OCI-LY1 (cell line): Measurements from ENCODE around the gene ADCY7.

Source experiments
- EZH2 ChIP-seq: fragments of 200-600 bp; sonication (generic), shearing (Covaris generic); IDR thresholded peaks from 2 replicates; pipeline ENCODE4 v1.8.0; 2017; ENCODE audit warnings: borderline replicate concordance, mixed run types, mild to moderate bottlenecking, antibody characterized with exemption, low read length, moderate library complexity, mixed read lengths
- TF ChIP-seq, protein P1 (sequence below): fragments of 200-600 bp; sonication (generic), shearing (Covaris generic); IDR thresholded peaks from 2 replicates; pipeline ENCODE4 v1.5.1; 2017; ENCODE audit warnings: mild to moderate bottlenecking, antibody characterized with exemption, low read length, moderate library complexity, mixed read lengths

DNA sequence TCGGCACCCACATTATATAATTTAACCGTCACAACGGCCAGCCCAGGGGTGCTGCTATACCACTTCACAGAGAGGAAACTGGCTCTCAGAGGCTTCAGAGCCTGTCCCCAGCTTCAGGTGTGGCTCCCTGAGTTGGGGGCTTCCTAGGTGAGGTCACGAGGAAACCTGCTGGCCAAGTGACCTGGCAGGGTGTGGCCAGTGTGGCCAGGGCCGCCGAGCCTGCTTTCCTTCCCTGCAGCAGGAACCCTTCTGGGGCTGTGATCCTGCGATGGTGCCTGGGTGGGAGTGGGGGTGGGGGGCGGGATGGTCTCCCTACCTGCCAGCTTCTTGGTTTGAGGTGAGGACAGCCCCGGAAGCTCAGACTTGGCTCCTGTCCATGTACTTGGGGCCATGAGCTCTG, 39.9 kb downstream of the ADCY7 start:
- TF ChIP-seq, protein P1, sequence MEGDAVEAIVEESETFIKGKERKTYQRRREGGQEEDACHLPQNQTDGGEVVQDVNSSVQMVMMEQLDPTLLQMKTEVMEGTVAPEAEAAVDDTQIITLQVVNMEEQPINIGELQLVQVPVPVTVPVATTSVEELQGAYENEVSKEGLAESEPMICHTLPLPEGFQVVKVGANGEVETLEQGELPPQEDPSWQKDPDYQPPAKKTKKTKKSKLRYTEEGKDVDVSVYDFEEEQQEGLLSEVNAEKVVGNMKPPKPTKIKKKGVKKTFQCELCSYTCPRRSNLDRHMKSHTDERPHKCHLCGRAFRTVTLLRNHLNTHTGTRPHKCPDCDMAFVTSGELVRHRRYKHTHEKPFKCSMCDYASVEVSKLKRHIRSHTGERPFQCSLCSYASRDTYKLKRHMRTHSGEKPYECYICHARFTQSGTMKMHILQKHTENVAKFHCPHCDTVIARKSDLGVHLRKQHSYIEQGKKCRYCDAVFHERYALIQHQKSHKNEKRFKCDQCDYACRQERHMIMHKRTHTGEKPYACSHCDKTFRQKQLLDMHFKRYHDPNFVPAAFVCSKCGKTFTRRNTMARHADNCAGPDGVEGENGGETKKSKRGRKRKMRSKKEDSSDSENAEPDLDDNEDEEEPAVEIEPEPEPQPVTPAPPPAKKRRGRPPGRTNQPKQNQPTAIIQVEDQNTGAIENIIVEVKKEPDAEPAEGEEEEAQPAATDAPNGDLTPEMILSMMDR = no peak
- no peak for TF ChIP-seq EZH2
